ENCODE measurements around the gene KRTAP10-12.

DNA sequence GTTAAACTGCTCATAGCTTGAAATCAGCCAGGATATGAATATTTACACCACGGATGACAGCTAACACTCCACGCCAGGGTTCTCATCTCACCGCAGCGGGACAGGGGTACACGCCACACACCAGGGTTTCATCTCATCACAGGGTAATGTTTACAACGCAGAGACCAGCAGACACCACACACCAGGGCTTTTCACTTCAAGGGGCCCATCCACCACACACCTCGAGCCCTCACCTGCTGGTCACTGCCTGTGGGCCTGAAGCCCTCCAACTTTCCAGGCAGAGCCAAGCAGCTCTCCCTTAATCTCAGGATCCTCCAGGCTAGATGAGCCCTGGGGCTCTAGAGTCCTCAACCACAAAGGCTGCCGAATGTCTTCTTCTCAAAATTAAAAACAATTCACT, 1.3 kb upstream of the KRTAP10-12 start:
- TF ChIP-seq, protein P1, sequence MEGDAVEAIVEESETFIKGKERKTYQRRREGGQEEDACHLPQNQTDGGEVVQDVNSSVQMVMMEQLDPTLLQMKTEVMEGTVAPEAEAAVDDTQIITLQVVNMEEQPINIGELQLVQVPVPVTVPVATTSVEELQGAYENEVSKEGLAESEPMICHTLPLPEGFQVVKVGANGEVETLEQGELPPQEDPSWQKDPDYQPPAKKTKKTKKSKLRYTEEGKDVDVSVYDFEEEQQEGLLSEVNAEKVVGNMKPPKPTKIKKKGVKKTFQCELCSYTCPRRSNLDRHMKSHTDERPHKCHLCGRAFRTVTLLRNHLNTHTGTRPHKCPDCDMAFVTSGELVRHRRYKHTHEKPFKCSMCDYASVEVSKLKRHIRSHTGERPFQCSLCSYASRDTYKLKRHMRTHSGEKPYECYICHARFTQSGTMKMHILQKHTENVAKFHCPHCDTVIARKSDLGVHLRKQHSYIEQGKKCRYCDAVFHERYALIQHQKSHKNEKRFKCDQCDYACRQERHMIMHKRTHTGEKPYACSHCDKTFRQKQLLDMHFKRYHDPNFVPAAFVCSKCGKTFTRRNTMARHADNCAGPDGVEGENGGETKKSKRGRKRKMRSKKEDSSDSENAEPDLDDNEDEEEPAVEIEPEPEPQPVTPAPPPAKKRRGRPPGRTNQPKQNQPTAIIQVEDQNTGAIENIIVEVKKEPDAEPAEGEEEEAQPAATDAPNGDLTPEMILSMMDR (IDR thresholded peaks at IDR 0.05): no peak
- TF ChIP-seq POLR2A (IDR thresholded peaks at IDR 0.05): no peak

Data from heart left ventricle (tissue), 13 donors.